Lung (tissue), 12 donors: ENCODE results near the gene BRIX1. TPM values are rescaled to one million over a fixed set of nuclear protein-coding genes. Genes with fewer than 3 reads are reported as not detected.

Experiments used
- ATAC-seq: fragments of 200-7000 bp; cut with Tn5 transposase; one replicate; pipeline ENCODE4 v1.9.1; 2020; ENCODE audit warnings: moderate number of reproducible peaks; ENCODE audit not compliant: insufficient read depth, low FRiP score
- DNase-seq, 3 donors: peaks; one replicate each; pipeline ENCODE4 v3.0.0-alpha.2; 2013 to 2017
- H3K27ac ChIP-seq, 2 donors: one replicate each; pipeline ENCODE4 v1.5.1; 2013; ENCODE audit warnings: mild to moderate bottlenecking in 2 of 2, moderate library complexity in 2 of 2, control low read depth in 1 of 2, inconsistent platforms in 1 of 2, low read depth in 1 of 2, low read length in 1 of 2
- H3K27me3 ChIP-seq, 3 donors: one replicate each; pipeline ENCODE4 v1.5.1; 2013; ENCODE audit warnings: low read length in 2 of 3; ENCODE audit not compliant: control insufficient read depth in 3 of 3, insufficient read depth in 3 of 3
- H3K36me3 ChIP-seq, 4 donors: one replicate each; pipeline ENCODE4 v1.5.1; 2013; ENCODE audit warnings: low read length in 4 of 4, mild to moderate bottlenecking in 1 of 4, moderate library complexity in 1 of 4; ENCODE audit not compliant: control insufficient read depth in 4 of 4, insufficient read depth in 4 of 4
- H3K4me1 ChIP-seq, 5 donors: one replicate each; pipeline ENCODE4 v1.5.1; 2013; ENCODE audit warnings: low read length in 5 of 5, mild to moderate bottlenecking in 2 of 5, moderate library complexity in 1 of 5; ENCODE audit not compliant: control insufficient read depth in 5 of 5, insufficient read depth in 5 of 5
- H3K4me3 ChIP-seq: one replicate; pipeline ENCODE4 v1.5.1; 2013; ENCODE audit warnings: mild to moderate bottlenecking, control low read depth, moderate library complexity
- H3K9ac ChIP-seq, 2 donors: one replicate each; pipeline ENCODE4 v1.5.1; 2013; ENCODE audit warnings: low read length in 2 of 2, control low read depth in 1 of 2; ENCODE audit not compliant: insufficient read depth in 1 of 2
- H3K9me3 ChIP-seq, 4 donors: one replicate each; pipeline ENCODE4 v1.5.1; 2013; ENCODE audit warnings: low read length in 3 of 4, mild to moderate bottlenecking in 1 of 4, moderate library complexity in 1 of 4; ENCODE audit not compliant: control insufficient read depth in 4 of 4, insufficient read depth in 3 of 4
- CTCF ChIP-seq: IDR thresholded peaks from 2 replicates; pipeline ENCODE4 v1.5.1; 2012; ENCODE audit warnings: mild to moderate bottlenecking; ENCODE audit errors: control extremely low read depth, extremely low read depth
- WGBS, 2 donors: extraction: QIAGEN DNeasy Blood & Tissue Kit; methylation state at CpG; one replicate each; pipeline ENCODE4 v1.1.7; 2013; 5-methylcytosine and 5-hydroxymethylcytosine counted together
- polyA plus RNA-seq, 2 donors: library from polyadenylated mRNA; stranded (reverse); fragments of 200-250 nt; gene quantifications; one replicate each; pipeline ENCODE4 v1.2.1, GENCODE V29; 2013
- total RNA-seq, 2 donors: library from RNA; depleted of rRNA in 1 of 2; stranded (reverse); fragments of >200 nt in 1 of 2; gene quantifications; one replicate each; pipeline ENCODE4 v1.2.1, GENCODE V29; 2014 to 2021
- donor health status: control.
- donor health status: control.
- donor health status: Bipolar disorder and iron deficiency.
- donor health status: healthy.
- donor health status: DM: yes; HTN: yes; CAD: no.

Gene BRIX1
- total and polyA plus RNA-seq, 4 donors: 17.6 to 31.2 (median 22.4) TPM

GRCh38 chr5:34868791-34869190 lies 46.7 kb upstream of the BRIX1 start:
- 92 to 100% methylated on average over 1 of the region's 1 CpG for WGBS, 2 donors
- Histone ChIP-seq H3K36me3 (no peaks in the 10 kb centered on the region), H3K27me3 (no peaks in the 10 kb centered on the region), H3K4me1 (no peaks in the 10 kb centered on the region), H3K4me3 (no peak overlapping the region), H3K9ac (no peak overlapping the region), H3K9me3 (no peaks in the 10 kb centered on the region), H3K27ac (no peak overlapping the region)
- DNase-seq: no peak
- ATAC-seq: no peak
- no peak for TF ChIP-seq CTCF

GRCh38 chr5:34869256-34869655 lies 46.3 kb upstream of the BRIX1 start:
- Histone ChIP-seq H3K4me1 (no peaks in the 10 kb centered on the region), H3K4me3 (no peak overlapping the region), H3K27me3 (no peaks in the 10 kb centered on the region), H3K9me3 (no peaks in the 10 kb centered on the region), H3K36me3 (no peaks in the 10 kb centered on the region), H3K9ac (no peak overlapping the region), H3K27ac (no peak overlapping the region)
- ATAC-seq (no peak), DNase-seq (no peak)
- no peak for TF ChIP-seq CTCF
- 84 to 91% methylated on average over 1 of the region's 1 CpG for WGBS, 2 donors

- Histone ChIP-seq H3K4me3 (no peak overlapping the region), H3K27ac (no peak overlapping the region), H3K36me3 (no peaks in the 10 kb centered on the region), H3K9ac (no peak overlapping the region), H3K4me1 (no peaks in the 10 kb centered on the region), H3K27me3 (no peaks in the 10 kb centered on the region), H3K9me3 (peaks cover 0 to 2% (median 0%) of the 10 kb centered on the region in 4 donors)
- DNase-seq: no peak
- 92 to 96% methylated on average over 2 of the region's 2 CpGs for WGBS, 2 donors
- TF ChIP-seq CTCF: no peak
- ATAC-seq: no peak
These were observed 45.1 kb upstream of the BRIX1 start for GRCh38 chr5:34870382-34870781.

- Histone ChIP-seq H3K27ac (no peak overlapping the region), H3K9me3 (peaks cover 0 to 6% (median 0%) of the 10 kb centered on the region in 4 donors), H3K4me1 (no peaks in the 10 kb centered on the region), H3K4me3 (no peak overlapping the region), H3K36me3 (no peaks in the 10 kb centered on the region), H3K27me3 (no peaks in the 10 kb centered on the region), H3K9ac (no peak overlapping the region)
- TF ChIP-seq CTCF: no peak
- ATAC-seq: no peak
- DNase-seq: no peak
These were observed 39.2 kb upstream of the BRIX1 start for GRCh38 chr5:34876275-34876674.
